Suppressor macrophage treated with lipopolysaccharide for 1 hour (primary cell): ENCODE results near the gene KIZ.

ENCODE experiments used
- DNase-seq, 3 donors: peaks; one replicate each; pipeline ENCODE4 v3.0.0-alpha.2; 2020 to 2022

Gene KIZ

DNA sequence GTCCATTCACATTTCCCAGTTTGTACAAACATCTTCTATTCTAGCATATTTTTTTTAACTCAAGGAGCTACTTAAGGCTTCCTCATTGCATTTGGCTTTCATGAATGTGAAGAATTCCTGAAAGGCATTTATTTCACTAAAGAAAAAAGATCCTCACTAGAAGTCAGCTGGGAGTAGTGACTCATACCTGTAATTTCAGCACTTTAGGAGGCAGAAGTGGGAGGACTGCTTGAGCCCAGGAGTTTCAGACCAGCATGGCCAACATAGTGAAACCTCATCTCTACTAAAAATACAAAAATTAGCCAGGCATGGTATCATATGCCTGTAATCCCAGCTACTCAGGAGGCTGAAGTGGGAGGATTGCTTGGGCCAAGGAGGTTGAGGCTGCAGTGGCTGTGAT, 146.4 kb downstream of the KIZ start:
- DNase-seq = no peak

- DNase-seq = no peak
Measured at GRCh38 chr20:21272679-21273078, 146.8 kb downstream of the KIZ start.

DNA sequence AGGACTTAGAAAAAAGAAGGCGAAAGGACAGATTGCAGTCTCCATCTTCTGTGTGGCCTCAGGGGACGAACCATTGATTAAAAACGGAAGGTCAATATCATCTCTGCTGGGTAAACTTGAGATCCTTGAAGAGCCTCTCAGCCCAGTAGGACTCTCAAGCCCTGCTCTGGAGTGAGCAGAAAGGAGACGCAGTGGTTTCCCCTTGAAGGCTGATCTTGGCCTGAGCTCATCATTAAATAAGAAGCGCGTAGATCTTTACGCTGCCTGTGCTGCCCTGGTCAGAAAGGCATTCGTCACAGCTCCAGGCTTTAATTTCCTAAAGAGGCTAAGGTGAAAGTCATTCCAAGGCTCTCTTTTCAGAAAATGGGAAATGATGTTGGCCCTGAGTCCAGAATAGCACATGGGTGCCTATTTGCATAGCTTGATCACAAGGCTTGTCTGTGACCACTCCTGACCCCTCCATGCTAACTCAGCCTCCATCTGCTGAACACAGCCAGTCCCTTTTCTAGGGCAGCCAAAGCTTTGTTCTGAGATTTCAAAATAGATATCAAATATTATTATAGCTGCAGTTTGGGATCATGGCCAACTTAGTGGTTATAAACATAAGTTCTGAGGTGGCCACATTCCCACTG, 148.0 kb downstream of the KIZ start:
- no peak for DNase-seq

- DNase-seq = peak in 1 of 3 donors; percentile 5
Measured at GRCh38 chr20:21278829-21279228, 152.9 kb downstream of the KIZ start.

DNA sequence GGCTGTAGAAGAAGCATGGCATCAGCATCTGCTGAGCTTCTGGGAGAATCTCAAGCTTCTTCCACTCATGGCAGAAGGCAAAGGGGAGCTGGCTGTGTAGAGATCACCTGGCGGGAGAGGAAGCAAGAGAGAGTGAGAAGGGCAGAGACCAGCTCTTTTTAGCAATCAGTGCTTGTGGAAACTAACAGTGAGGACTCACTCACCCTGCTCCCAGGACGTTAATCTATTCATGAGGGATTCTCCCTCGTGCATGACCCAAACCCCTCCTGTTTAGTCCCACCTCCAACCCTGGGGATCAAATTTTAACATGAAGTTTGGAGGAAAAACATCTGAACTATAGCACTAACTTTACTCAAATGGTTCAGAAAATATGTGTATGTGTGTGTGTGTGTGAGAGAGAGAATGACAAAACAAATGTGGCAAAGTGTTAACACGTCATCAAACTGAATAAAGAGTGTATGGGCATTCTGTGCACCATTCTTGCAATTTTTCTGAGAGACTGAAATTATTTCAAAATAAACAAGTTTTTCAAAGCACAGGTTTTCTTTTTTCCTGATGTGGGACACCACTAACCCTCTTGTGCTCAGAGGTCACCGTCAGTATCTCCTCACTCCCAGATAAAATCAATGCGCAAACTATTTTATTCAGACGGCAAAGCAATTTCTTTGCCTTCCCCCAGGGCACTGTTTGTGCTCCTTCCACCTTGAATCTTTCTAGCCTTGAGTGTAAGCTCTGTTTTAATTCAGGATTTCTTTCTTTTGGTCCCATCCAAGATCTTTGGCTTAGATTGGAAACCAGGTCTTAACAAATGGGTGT, 154.0 kb downstream of the KIZ start:
- no peak for DNase-seq

GRCh38 chr20:21280522-21281016, 154.7 kb downstream of the KIZ start:
- DNase-seq = peak in 2 of 3 donors; percentile 12 to 37

DNA sequence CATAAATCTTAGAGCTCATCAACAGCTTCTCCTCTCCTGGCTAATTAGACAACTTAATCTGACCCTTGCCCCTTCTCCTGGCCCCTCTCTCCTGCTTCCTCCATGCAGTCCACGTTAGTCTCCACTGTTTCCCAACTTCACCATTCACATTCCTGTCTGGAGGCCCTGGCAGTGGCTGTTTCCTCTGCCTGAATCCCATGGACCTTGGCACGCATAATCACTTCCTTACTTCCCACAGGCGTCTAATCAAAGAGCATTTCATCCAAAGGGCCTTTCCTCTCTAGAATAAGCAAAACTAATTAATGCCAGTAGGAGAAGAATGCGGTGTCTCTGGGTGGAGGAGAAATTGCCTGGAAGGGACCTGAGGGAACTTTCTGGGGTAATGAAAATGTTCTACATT, 160.9 kb downstream of the KIZ start:
- DNase-seq = no peak

DNA sequence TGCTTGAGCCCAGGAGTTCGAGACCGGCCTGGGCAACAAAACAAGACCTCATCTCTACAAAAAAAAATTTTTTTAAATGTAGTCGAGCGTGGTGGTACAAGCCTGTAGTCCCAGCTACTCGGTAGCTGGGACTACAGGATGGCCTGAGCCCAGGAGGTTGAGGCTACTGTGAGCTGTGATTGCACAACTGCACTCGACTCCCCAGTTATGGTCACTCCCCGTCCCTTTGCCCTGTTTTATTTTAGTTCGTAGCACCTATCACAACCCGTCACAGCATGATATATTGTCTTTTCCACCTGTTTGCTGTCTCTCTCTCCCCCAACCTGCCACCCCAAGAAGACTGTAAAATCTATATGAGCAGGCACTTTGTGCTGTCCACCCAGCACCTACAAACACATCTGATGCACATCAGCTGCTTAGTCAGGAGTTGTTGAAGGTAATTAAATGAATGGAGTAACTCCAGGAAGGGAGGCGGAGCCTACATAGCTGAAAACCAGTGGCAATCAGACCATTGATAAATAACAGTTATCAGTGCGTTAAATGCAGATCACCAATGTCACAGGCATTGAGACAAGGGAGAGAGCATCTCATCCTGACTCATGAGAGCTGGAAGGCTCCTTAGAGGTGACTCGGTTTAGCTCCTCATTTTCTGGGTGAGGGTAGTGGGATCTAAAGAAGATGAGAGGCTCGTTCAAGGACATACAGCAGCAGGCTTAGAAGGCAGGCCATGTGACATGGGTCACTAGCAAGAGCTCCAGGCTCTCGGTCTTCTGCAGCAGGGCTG, 162.9 kb downstream of the KIZ start:
- no peak for DNase-seq

GRCh38 chr20:21289651-21290050, 163.8 kb downstream of the KIZ start:
- no peak for DNase-seq

DNA sequence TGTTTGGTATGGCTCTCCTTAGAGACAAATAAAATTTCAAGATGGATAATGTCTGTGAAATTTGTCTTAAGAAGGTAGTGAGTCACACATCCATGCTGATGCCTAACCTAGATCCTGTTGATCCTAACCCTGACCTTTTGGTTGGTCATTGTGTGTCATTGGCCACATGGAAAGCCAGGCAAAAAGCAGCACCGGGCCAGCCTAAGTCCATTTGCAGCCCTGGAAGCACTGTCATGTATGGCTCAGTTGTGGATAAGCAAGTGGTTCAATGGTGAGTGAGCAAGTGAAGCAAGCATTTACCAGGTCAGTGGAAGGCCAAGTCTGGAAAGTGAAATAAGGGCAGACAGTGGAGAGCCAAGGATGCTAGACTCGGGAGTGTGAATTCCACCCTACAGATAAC, 165.1 kb downstream of the KIZ start:
- no peak for DNase-seq

GRCh38 chr20:21294755-21295154, 168.9 kb downstream of the KIZ start:
- no peak for DNase-seq
